ENCODE data around the gene DMXL1.
A peak's percentile ranks its signal among the peaks of the same experiment; 100 is the strongest.

The DMXL1 gene

GRCh38 chr5:119270960-119271757, 200.3 kb downstream of the DMXL1 start:
- no peak for DNase-seq (ENCODE audit: low read depth)

GRCh38 chr5:119271758-119272730, 201.2 kb downstream of the DMXL1 start:
- no peak for DNase-seq (ENCODE audit: low read depth)

DNA sequence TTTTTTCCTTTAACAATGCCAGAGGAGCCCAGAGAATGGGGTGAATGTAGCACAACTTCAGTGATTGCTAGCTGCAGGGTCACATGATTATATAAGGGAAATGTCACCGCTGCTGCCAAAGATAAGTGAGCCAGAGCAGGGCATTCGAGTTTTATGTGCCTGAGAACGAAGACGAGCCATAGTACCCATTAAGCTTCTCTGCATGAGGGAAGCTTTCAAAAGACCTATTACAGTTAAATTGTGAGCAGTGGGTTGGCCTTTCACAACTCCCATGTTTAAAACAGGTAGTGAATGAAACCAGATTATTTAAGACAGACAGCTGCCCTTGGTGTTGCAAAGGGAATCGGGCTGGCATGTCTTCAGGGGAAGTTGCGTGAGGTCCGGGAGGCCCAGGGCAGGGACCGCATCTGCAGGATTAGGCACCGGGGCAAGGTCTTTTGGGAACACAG, 202.5 kb downstream of the DMXL1 start:
- no peak for DNase-seq (ENCODE audit: low read depth)

- no peak for DNase-seq (ENCODE audit: low read depth)
Observed at GRCh38 chr5:119274030-119274766, 203.3 kb downstream of the DMXL1 start.

DNA sequence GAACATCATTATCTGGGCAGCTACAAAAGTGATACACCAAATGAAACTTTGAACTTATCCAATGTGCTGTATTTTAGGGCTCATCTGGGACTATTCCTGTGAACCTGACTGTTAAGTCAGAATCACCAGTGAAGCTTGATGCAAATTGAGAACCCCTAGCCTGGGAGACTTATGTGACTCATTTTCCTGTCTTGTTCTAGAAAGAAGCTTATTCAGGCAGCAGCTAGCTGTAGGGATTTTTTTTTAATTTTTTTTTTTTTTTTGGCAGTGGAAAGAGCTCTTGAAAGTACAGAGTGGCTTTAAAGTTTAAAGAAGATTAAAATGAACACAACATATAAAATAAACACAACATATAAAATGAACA, 203.9 kb downstream of the DMXL1 start:
- no peak for DNase-seq (ENCODE audit: low read depth)

- DNase-seq (ENCODE audit: low read depth): no peak
Observed at GRCh38 chr5:119275146-119275545, 204.3 kb downstream of the DMXL1 start.

GRCh38 chr5:119275601-119276173, 204.8 kb downstream of the DMXL1 start:
- DNase-seq (ENCODE audit: low read depth): peak; percentile 16

DNA sequence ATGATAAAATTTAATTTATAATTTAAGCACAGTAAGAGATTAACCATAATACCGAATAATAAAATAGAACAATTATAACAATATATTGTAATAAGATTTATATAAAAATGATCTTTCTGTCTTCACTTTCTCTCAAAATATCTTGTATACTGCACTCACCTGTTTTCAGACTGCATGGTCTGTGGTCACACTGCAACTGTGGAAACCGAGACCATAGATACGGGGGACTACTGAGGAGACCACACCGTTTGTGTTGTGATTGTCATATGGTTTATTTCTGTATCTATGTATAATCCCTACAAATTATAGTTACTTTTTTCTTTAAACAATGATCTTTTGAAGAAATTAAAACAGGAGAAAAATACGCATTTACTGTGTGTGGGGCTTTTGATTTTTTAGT, 206.1 kb downstream of the DMXL1 start:
- DNase-seq (ENCODE audit: low read depth): no peak

- DNase-seq (ENCODE audit: low read depth): no peak
Observed at GRCh38 chr5:119279093-119279492, 208.2 kb downstream of the DMXL1 start.

- no peak for DNase-seq (ENCODE audit: low read depth)
Observed at GRCh38 chr5:119280380-119280779, 209.5 kb downstream of the DMXL1 start.

DNA sequence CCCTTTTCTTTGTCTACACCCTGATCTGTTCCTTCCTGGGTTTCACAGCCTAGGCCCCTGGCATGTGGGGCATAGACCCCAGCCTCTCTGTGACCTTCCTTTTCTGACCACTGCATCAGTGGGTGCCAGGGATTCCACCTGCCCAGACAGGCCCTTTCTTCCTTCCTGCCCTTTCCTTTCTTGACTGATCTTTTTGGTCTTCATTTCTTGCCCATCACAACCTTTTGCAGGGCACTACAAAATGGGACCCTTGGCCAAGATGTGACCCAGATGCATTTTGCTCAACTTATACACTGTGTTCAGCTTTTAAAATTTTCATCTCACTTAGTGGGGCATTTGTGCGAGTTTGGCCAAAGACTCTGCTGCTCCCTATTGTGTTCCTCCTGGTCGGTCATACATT, 211.7 kb downstream of the DMXL1 start:
- no peak for DNase-seq (ENCODE audit: low read depth)

- no peak for DNase-seq (ENCODE audit: low read depth)
Observed at GRCh38 chr5:119284031-119284430, 213.1 kb downstream of the DMXL1 start.

- DNase-seq (ENCODE audit: low read depth): no peak
Observed at GRCh38 chr5:119285070-119285916, 214.4 kb downstream of the DMXL1 start.

DNA sequence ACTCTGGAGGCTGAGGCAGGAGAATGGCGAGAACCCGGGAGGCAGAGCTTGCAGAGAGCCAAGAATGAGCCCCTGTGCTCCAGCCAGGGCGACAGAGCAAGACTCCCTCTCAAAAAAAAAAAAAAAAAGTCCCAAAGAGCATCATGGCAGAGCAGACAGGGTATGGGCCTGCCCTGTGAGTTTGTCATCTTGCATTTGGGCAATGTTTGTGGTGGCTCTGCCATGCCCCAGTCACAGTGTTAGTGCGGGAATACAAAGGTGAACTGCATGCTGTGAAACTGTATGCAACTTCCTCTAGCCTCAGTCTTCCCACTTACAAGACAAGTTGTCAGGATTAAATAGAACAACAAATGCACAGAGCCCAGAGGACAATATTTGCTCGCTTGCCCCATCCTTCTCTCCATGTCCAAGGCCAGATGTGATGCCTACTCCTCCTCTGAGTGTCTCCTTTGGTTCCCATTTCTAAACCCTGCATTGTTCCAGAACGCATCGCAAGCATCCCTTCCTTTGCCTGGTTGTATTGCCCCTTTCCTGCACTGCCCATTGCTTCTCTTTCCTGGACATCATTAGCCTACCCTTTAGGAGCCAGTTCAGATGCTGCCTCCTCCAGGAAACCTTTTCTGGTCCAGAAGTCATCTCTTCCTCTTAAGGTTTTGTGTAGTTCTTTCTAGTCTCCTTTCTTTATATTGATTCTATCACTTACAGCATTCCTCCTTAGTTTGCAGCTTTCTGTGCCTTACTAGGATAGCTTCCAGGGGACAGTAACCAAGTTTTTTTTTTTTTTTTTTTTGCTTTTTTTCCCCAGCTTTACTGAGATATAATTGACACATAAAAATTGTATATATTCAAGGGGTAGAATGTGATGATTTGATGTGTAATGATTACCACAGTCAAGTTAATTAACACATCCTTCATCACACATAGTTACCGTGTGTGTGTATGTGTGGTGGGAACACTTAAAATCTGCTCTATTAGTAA, 215.9 kb downstream of the DMXL1 start:
- DNase-seq (ENCODE audit: low read depth): no peak

DNA sequence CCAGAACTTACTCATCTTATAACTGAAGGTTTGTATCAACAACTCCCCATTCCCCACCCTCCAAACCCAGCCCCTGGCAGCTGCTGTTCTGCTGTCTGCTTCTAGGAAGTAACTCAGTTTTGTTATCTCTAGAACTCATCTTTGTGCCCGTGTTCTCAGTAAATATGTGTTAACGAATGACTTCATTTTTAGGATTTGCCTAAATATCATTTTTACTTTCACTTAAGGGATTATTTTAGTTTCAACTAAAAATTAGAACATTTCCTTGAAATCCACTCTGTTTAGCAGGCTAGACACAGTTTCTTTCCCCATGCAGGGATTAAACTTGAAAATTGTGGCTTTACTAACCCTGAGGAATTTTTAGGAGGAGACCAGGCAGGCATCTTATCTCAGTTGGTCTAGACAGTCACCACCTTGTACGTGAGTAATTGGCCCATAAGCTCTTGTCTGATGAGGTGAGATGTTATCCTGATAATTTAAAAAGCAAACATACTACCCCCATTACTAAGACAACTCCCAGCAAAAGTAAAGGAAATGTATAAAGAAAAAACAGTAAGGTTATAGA, 216.7 kb downstream of the DMXL1 start:
- no peak for DNase-seq (ENCODE audit: low read depth)

- DNase-seq (ENCODE audit: low read depth): no peak
Observed at GRCh38 chr5:119288379-119289033, 217.6 kb downstream of the DMXL1 start.

- DNase-seq (ENCODE audit: low read depth): no peak
Observed at GRCh38 chr5:119289438-119290044, 218.7 kb downstream of the DMXL1 start.

GRCh38 chr5:119290161-119290569, 219.3 kb downstream of the DMXL1 start:
- no peak for DNase-seq (ENCODE audit: low read depth)

All from activated T-helper 9 cell treated with anti-CD3 and anti-CD28 coated beads, Interleukin-2, amount 50 U/mL, for 16 hours (primary cell).